Measurements from ENCODE around the gene LMBRD1.

DNA sequence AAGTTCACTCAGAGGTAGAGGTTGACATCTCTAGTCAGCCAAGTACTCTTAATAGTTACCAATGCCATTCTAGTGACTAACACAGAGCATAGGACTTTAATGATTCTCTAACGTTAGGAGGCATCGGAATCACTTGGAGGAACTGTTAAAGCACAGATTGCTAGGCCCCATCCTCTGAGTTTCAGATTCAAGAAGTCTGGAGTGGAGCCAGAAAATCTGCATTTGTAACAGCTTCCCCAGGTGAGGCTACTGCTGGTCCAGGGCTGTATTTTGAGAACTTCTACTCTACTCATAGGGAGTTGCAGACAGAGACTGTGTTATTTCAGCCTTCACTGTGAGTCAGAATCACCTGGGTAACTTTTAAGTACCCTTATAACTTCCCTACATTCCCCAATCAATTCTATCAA lies 5.7 kb downstream of the LMBRD1 start:
- TF ChIP-seq, protein P1, sequence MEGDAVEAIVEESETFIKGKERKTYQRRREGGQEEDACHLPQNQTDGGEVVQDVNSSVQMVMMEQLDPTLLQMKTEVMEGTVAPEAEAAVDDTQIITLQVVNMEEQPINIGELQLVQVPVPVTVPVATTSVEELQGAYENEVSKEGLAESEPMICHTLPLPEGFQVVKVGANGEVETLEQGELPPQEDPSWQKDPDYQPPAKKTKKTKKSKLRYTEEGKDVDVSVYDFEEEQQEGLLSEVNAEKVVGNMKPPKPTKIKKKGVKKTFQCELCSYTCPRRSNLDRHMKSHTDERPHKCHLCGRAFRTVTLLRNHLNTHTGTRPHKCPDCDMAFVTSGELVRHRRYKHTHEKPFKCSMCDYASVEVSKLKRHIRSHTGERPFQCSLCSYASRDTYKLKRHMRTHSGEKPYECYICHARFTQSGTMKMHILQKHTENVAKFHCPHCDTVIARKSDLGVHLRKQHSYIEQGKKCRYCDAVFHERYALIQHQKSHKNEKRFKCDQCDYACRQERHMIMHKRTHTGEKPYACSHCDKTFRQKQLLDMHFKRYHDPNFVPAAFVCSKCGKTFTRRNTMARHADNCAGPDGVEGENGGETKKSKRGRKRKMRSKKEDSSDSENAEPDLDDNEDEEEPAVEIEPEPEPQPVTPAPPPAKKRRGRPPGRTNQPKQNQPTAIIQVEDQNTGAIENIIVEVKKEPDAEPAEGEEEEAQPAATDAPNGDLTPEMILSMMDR (tag by site-specific recombination; IDR thresholded peaks at IDR 0.05) = no peak
- no peak for TF ChIP-seq ZBTB21 (tag by site-specific recombination; IDR thresholded peaks at IDR 0.05)
- no peak for TF ChIP-seq ZNF830 (tag by site-specific recombination; IDR thresholded peaks at IDR 0.05; ENCODE audit: low read depth)
- TF ChIP-seq PATZ1 (tag by site-specific recombination; IDR thresholded peaks at IDR 0.05) = no peak
- TF ChIP-seq, protein P2, sequence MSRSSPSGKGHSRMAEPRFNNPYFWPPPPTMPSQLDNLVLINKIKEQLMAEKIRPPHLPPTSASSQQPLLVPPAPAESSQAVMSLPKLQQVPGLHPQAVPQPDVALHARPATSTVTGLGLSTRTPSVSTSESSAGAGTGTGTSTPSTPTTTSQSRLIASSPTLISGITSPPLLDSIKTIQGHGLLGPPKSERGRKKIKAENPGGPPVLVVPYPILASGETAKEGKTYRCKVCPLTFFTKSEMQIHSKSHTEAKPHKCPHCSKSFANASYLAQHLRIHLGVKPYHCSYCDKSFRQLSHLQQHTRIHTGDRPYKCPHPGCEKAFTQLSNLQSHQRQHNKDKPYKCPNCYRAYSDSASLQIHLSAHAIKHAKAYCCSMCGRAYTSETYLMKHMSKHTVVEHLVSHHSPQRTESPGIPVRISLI (tag by site-specific recombination; IDR thresholded peaks at IDR 0.05) = no peak
- TF ChIP-seq ZNF274 (IDR thresholded peaks at IDR 0.05; ENCODE audit: low read length) = no peak
- no peak for TF ChIP-seq ZNF274 (tag by site-specific recombination; IDR thresholded peaks at IDR 0.05; ENCODE audit: borderline replicate concordance)
